Measurements from ENCODE around the gene GRK1. TPM values are rescaled to one million over a fixed set of nuclear protein-coding genes. Genes with fewer than 3 reads are reported as not detected.

The GRK1 gene
- total RNA-seq, 1 donor from 2014 or later = 0.07 TPM

- H3K27me3 Mint-ChIP-seq (ENCODE audit: low read depth) = peaks cover 2% of the 10 kb centered on the region
- TF ChIP-seq CTCF (IDR thresholded peaks at IDR 0.05) = no peak
- H3K4me3 Mint-ChIP-seq (ENCODE audit: unreplicated experiment) = no peak overlapping the region
- H3K9me3 Mint-ChIP-seq (ENCODE audit: low read depth) = no peaks in the 10 kb centered on the region
- H3K36me3 Mint-ChIP-seq (ENCODE audit: low read depth) = no peaks in the 10 kb centered on the region
- DNase-seq (ENCODE audit: low spot score) = peak; percentile 83
- no peak overlapping the region for H3K27ac Mint-ChIP-seq (ENCODE audit: unreplicated experiment)
- no peaks in the 10 kb centered on the region for H3K4me1 Mint-ChIP-seq (ENCODE audit: low read depth)
Observed at GRCh38 chr13:113731192-113732175, 64.5 kb downstream of the GRK1 start.

- H3K27ac Mint-ChIP-seq (ENCODE audit: unreplicated experiment) = no peak overlapping the region
- H3K27me3 Mint-ChIP-seq (ENCODE audit: low read depth) = peaks cover 4% of the 10 kb centered on the region
Observed at GRCh38 chr13:113732176-113732960, 65.3 kb downstream of the GRK1 start.

GRCh38 chr13:113732961-113733950, 66.2 kb downstream of the GRK1 start:
- no peaks in the 10 kb centered on the region for H3K9me3 Mint-ChIP-seq (ENCODE audit: low read depth)
- H3K36me3 Mint-ChIP-seq (ENCODE audit: low read depth) = no peaks in the 10 kb centered on the region
- no peak overlapping the region for H3K27ac Mint-ChIP-seq (ENCODE audit: unreplicated experiment)
- no peak for TF ChIP-seq CTCF (IDR thresholded peaks at IDR 0.05)
- H3K4me3 Mint-ChIP-seq (ENCODE audit: unreplicated experiment) = no peak overlapping the region
- H3K27me3 Mint-ChIP-seq (ENCODE audit: low read depth) = peaks cover 7% of the 10 kb centered on the region
- DNase-seq (ENCODE audit: low spot score) = peak; percentile 73
- H3K4me1 Mint-ChIP-seq (ENCODE audit: low read depth) = no peaks in the 10 kb centered on the region

More at GRCh38 chr13:113732176-113732960, 65.3 kb downstream of the GRK1 start:
- no peak for TF ChIP-seq CTCF (IDR thresholded peaks at IDR 0.05)
- no peaks in the 10 kb centered on the region for H3K4me1 Mint-ChIP-seq (ENCODE audit: low read depth)
- peak; percentile 82 for DNase-seq (ENCODE audit: low spot score)
- H3K4me3 Mint-ChIP-seq (ENCODE audit: unreplicated experiment) = no peak overlapping the region
- no peaks in the 10 kb centered on the region for H3K9me3 Mint-ChIP-seq (ENCODE audit: low read depth)
- no peaks in the 10 kb centered on the region for H3K36me3 Mint-ChIP-seq (ENCODE audit: low read depth)

GRCh38 chr13:113734099-113734825, 67.2 kb downstream of the GRK1 start:
- peak; percentile 82 for DNase-seq (ENCODE audit: low spot score)
- peaks cover 7% of the 10 kb centered on the region for H3K27me3 Mint-ChIP-seq (ENCODE audit: low read depth)
- no peaks in the 10 kb centered on the region for H3K4me1 Mint-ChIP-seq (ENCODE audit: low read depth)
- no peaks in the 10 kb centered on the region for H3K9me3 Mint-ChIP-seq (ENCODE audit: low read depth)
- no peak for TF ChIP-seq CTCF (IDR thresholded peaks at IDR 0.05)
- H3K27ac Mint-ChIP-seq (ENCODE audit: unreplicated experiment) = no peak overlapping the region
- no peak overlapping the region for H3K4me3 Mint-ChIP-seq (ENCODE audit: unreplicated experiment)
- no peaks in the 10 kb centered on the region for H3K36me3 Mint-ChIP-seq (ENCODE audit: low read depth)
